ENCODE measurements around the gene CAMK2B.

The CAMK2B gene

DNA sequence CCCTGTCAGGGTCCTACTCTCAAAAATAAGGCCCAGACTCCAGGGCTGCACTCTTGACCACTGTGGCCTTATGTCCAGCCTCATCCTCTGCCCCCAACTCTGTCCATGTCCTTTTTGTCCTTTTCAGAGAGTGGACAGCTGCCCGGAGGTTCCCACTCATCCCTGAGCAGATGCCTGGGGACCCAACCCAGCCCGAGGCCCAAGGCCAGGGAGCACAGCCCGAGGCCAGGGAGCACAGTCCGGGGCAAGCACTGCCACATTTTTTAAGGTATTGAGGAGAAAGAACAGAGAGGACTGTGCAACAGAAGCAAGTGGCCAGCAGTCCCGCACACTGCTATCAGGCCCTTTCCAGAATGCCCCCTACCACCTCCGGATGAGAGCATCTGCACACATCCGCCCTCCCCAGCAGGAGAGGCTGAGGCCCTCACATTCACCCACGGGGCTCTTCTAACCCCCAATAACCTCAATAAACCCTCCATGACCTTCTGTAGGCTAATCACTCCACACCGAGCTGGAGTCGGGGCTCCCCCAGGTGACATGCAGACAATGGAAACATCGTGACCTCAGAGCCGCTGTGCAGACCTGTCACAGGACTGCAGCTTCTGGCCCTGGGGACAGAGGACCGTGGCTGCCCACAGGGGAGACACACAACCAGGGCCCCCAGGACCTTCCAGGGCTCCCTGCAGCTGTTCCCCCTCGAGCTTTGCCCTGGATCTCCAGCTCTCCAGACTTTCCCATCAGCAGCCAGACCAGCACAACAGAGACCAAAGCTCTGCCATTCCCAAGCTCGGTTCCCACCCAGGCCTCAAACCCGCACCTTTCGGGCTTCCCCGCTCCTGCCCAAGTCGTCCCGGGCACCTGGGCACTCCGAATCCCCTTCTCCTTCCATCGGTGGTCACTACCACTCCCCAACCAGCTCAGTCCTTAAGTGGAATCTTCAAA, 51.4 kb downstream of the CAMK2B start:
- DNase-seq, result no peak

DNA sequence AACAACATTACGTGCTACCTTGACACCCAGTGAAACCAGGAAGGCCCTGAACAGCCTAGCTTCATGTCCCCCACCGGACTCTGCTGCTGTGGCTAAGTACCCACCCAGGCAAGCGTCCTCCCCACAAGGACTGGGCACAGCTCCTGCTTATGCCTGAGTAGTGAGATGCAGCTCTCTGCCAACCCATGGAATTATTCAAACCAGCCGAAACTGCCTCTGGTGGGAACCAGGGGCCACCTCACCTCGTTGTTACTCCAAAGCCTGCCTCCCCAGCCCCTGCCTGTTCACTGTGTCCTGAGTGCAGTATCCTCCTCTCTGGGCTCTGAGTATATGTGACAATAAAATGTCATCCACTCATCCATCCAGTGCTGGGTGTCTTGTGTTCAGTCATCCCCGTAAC, 52.4 kb downstream of the CAMK2B start:
- no peak for DNase-seq

DNA sequence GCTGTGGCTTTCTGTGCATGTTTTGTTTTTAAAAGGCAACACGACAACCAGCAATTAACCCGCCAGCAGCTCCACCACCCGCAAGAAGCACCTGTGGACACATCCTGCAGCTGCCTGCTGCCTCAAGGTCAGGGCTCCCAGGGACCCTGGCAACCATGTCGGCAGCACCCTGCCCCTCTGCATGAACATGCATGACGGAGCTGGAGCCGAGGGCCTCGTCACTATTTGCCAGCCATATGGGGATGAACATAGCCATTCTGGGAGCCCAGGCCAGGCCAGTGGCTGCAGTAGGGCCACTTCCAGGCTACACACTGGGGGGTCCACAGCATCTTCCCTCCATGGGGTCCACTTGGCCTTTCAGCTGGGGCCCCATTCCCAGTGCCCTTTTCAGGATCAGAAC, 52.9 kb downstream of the CAMK2B start:
- DNase-seq, result no peak

DNA sequence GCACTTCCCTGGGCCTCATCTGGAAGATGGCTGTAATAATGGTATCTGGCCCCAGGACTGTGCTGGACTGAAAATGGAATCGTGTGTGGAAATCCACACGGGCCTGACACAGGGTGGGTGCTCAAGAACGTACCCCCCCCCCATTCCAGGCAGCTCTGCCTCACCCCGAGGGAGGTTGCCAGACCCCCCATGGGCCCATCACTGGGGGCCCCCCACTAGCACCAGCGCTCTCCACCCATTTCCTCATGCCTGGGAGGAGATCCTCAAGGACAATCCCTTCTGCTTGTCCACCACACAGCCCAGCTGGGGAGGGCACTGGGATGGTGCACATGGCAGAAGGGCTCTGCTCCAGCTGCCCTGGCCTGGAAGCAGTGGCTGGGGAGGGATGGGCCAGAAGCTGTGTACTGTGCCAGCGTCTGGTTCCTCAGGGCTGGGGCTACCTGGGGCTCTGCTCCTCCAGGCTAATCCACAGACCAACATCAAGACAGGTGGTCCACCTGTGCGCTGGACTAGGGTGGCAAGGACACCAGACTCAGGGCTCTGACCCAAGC, 55.4 kb downstream of the CAMK2B start:
- DNase-seq, result no peak

DNA sequence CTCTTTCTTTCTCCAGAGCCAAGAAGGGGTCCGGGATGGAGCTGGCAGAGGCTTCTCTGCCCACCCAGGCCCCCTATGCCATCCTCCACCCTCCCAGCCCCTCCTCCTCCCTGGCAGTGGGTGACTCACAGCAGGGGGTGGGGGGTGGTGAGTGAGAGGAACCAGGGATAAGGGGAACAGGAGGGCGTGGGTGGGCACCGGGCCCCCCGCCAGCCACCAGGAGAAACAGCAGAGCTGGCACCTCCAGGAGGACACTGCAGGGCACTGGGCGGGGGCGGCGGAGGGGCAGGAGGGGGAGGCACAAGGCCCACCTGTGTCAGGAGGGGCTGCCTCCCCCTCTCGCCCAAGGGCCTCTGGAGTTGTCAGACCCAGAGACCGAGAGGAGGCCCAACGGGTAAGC, 56.0 kb downstream of the CAMK2B start:
- DNase-seq, result no peak

DNA sequence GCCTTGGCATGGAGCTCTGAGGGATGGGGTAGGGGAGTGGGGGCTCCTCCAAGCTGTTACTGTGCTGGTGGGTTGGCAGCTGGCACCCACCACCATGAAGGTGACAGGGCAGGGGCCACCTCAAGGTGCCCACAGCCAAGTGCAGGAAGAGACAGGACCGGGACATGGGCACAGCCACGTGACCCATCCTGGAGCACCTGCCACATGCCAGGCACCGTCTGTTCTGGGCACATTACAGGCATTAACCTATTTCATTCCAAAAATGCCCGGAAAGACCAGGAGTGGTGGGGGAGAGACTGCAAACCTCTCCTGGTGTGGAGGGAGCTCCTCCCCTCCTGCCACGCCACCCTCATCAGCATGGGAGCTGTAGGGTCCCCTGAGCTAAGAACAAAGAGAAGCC, 56.7 kb downstream of the CAMK2B start:
- no peak for DNase-seq

DNA sequence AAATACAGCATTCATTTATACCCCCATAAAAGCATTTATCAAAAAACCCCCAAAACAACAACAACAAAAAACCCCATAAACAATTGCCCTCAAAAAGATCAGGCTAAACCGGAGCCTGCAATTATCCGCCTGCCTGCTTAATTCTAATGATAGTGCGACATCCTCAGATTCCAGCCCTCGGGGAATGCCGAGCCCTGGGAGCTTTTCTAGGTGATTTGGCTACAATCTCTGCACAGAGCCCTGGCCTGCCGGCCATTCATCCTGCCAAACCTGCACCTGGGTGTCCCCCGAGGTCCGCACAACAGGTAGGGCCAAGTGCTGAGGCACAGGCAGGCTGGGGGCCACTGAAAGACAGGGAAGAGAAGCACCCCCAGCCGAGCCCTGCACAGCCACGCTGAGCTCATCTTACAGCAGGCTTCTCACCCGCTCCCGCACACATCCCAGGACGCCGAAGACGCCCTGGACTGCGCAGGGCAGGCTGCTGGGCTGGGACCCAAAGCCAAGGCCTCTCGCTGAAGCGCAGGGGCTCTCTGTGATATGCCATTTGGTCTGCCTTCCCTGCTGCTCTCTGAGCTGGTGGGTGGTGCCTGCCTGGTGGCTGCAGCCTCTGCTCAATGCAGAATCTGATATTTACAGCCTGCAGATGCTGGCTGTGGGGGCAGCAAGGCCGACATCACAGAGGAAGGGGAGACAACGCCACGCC, 57.5 kb downstream of the CAMK2B start:
- DNase-seq, result no peak

DNA sequence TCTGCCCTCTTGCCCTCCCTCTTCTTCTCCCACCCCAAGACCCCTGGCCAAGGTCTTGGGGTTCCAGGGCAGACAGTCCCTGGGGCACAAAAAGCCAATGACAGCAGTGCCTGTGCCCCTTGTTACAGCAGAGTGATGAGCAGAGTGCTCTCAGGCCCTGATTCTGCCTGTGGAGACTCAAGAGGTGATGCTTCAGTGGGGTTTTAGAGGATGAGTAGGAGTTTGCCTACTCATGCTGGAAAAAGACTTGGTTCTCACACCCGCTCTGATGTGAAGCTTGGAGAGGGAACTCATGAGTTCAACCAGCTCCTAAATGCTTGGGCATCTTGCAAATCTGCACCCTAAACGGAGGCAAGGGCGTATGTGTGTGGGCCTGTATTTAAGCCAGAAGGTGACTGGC, 58.2 kb downstream of the CAMK2B start:
- no peak for DNase-seq

DNA sequence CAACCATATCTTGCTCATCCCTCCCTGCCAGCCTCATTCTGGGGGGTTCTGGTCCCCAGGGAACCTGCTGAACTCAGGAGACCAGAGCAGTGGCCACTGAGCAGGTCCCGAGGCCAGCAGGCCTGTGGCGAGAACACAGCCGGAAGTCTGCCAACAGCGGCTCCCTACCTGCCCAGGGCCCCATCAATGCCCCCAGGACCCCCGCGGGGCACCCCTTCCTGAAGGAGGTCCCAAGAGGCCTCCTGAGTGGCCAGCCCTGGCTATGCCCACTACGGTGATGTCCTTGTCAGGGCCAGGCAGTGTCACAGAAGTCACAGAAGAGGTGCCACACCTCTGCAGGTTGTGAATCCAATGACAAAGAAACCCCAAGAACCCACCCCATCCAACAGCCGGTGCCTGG, 58.9 kb downstream of the CAMK2B start:
- no peak for DNase-seq

DNA sequence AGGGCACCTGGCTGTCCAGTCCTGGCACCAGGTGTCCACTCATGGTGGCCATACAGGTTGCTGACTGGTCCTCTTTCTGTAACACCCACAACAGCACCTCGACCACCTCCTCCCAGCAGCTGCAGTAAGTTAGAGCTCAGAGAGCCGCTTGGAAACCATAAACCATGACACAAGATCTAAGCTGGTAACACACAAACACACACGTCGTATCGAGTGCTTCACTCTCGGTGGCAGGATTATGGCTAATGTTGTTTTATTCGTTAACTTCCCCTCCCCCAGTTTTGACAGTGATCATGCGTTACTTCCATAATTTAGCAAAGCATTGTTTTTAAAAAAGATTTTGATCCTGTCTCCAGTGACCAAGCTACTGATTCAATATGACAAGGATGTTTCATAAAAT, 59.7 kb downstream of the CAMK2B start:
- no peak for DNase-seq

DNA sequence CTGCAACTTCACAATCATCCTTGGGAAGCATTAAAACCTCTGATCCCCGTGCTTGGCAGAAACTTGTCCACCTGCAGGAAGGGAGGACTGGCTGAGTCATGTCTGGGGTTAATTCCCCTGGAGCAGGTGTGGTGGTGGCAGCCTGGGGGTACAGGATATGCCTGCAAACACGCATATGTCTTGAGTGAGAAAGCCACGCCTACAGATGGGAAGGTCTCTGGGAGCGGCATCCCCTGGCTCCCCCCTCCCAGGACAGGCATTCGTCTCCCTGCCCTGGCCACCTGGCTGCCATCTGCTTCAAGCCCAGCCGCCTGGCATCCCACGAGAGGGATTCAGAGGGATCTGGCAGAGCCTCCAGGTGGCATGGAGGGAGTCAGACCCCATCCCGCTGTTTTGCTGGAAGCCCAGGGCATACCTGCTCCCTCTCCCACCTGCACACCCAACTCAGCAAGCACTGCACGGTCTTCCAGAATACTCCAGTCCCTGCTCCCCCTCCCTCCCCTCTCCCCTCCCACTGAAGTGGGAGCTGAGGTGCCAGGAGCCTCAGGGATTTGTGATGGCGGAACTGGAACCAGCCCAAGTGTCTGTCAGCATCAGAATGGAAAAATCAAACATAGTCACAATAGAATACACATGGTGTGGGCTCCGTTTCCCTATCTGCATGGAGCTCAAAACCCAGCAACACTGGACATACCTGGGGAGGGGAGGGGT, 61.0 kb downstream of the CAMK2B start:
- DNase-seq, result no peak

DNA sequence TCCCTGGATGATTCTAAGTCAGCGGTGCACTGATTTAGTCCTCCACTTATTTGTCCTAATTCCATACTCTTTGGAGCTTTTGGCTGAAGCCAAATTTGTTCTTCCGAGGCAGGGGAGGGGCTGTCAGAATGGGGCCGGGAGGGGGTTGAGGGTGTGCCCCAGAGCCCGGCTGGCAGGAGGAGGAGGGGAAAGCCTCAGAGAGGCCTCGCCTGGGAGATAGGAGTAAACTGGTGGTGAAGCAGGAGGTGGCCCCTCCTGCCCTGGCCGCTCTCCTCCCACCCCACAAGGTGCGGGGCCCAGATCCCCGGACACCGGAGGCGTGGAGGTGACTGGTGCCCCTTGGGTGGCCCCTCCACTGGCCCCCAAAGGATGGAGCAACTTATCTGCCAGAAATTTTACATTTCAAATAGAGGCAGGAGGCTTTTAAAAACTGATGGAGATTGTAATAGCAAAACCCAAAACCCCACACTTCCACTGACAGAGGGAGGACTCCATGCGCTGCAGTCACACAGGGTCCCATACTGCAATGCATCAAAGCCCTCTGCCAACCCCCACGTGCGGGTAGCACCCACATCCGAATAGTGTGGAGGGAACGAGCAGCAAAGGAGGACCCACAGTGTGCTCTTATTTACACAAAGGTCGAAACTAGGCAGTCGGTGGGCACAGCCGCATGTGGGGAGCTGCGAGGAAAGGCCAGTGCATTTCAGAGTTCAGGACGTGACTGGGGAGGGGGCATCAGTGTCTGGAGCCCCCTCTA, 61.9 kb downstream of the CAMK2B start:
- no peak for DNase-seq

DNA sequence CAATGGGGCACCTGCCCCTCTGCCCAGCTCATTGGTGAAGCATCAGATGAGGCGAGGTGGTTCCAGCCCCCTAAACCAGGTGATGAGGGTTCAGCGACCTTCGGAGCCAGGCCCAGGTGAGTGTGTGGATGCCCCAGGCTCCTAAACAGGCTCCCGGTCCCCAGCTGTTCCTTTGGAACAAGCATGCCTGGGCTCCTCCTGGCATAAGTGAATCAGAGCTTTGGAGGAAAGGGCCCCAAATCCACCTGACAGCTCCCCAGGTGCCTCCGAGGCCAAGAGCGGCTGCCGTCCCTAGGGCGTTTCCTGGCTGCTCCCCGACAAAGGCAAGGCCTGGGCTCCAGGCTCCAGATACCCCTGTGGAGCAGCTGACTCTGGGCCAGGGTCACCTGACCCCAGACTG, 63.4 kb downstream of the CAMK2B start:
- no peak for DNase-seq

DNA sequence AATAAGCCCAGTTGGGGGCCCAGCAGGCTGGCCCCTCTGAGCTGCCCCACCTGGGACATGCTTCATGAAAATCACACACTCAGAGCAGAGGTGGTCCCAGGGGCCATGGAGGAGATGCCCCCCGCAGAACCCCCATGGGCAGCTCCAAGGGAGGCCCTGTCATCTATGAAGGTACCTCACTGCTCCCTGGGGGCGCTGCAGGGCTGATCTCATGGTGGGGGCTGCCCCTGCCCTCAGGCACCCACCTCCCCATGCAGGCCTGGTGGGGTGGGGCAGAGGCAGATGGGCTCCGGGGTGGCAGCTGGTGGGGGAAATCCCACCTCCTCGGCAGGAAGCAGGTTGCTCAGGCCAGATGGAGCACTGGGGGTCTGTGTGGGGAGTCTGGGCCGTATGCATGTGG, 64.2 kb downstream of the CAMK2B start:
- no peak for DNase-seq

DNA sequence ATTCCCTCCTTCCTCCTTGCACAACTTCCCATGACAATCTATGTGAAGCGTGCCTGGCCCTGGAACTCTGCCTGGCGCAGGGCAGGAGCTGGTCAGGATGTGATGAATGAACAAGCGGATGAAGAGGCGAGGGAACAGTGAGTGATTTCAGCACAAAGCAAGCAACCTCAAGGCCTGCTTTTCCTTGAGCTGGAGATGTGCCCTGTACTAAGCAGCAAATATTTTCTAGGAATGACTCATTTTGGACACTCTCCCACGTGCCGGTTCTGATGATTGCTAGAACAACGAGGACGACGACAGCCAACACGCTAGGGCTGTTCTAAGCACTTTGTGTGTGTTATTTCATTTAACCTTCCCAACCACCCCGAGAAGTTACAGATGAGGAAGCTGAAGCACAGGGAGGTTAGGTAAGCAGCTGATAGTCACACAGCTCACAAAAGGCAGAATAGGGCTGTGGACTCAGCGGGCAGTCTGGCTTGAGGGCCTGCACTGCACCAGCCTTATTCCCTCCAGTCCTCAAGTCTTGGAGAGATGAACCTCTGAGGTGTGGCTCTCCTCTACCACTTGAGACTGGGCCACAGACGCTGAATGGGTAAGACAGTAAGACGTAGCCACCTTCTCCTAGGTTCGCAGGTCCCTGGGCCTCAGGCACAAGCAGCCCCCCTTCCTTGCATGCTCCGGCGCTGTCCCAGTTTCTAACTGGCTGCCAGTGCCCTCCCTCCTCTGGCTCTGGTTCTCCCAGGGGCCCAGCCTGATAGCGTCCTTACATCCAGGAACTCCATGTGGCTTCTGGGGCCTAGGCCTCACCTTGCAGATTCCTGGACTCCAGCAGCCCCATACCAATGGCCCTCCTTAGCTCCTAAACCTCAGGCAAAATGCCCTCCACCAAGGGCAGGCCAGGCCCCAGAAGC, 65.6 kb downstream of the CAMK2B start:
- DNase-seq, result peak; percentile 93

DNA sequence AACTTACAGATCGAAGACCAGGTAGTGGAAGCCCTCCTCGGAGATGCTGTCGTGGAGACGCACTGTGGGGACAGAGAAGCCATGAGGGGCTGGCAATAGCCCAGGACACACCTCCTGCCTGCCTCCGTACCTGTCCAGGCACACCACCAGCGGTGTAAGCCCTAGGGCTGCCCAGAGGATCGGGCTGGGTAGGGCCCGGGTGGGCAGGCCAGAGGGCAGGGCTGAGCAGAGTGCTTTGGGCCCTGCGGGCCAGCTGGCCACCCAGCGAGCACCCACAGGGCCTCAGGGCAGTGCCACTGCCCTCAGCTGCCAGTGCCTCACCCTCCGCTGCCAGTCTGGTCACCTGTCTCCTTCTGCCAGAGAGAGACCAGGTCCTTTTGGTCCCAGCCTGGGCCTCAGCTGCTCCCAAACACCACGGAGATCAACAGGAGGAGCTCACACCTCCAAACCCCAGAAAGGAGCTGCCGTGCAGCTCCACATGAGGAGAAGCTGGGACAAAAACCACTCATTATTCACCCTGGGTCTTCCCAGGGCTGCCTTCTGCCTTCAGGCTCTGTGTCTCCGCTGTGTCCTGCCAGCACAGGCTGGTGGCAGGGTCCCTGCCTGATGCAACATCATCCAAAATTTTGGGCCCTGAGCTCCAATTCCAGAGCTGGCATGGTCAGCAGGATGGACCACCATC, 66.4 kb downstream of the CAMK2B start:
- DNase-seq, result no peak

DNA sequence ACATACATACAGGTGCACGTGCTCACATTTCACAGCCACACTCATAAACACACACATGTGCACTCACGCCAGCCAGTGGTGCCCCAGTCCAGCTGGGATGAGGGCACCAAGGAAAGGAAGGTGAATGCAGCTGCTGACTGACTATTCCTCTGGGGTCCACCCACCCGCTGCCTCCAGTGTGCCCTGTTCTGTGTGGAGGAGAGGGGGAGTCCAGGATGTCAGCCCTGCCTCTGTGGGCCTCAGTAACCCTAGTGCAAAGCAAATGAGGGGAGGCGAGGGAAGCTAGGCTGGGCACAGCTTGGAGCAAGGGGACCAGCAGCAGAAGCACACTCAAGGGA, 67.0 kb downstream of the CAMK2B start:
- no peak for DNase-seq

DNA sequence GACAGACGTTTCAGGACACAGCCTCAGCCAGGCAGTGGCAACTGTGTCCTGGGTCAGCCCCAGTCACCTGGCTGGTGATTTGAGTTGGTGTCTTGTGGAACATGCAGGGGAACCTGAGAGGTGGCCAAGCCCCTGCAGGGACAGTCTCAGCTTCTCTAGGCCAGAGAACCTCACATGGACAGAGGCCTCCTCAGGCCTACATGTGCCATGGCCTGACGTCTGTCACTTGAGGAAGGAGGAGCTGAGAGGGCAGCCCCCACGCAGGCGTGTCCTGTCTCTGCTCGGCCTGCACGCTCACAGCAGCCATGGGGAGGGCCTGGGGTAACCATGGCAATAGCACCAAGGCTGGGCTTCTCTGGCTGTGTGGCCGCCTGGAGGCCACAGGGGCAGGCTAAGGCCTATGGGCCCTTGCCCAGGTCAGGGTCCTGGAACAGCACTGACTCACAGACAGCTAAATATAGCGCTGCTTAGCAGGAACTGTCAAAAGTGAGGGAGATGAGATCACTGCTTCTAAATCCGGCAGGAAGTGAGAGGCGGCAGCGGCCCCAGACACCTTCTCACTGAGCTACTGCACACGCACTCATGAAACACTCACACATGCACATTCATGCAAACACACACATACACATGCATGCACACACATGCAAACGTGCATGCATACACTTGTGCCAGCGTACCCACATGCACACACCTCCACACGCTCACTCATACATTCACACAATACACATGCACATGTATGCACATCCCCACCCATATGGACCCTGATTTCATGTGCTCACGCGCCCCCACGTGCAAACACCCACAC, 67.6 kb downstream of the CAMK2B start:
- peak; percentile 82 for DNase-seq

DNA sequence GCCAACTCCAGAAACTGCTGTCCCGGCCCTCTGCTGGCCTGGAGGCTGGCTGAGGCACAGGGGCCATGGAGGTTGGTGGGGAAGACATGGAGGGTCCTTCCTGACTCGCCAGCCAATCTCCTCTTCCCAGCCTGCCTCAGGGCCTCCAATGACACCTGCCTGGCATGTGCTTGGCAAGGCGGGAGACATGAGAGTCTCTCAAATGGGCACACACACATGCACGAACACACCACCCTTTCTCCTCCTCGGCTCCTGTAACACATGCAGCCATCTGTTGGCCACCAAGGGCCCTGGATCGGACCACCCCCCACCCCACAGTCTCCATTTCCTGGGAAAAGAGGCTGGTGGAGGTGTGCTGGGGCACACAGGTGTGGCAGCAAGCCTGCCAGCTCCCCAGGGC, 68.2 kb downstream of the CAMK2B start:
- no peak for DNase-seq

DNA sequence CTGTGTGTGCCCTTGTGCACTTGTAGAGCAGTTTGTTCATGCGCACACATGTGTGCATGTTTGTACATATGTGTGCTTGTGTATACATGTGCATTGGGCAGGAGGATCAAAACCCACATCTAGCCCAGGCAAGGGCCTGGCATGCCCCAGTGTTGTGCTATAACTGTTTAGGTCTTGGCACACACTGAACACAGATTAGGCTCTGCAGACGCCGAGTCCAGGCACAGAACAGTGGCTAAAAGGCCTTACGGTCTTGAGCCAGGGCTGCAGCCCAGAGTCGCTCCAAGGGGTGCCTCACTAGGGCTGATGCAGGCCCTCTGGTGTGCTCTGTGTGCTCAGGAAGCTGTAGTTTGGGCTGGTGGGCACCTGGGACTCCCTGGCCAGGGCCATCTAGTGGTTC, 68.9 kb downstream of the CAMK2B start:
- no peak for DNase-seq
